IMR-90 (cell line): ENCODE measurements around the gene KRTAP5-10.

Source experiments
- CEBPB ChIP-seq: IDR thresholded peaks from 2 replicates; pipeline ENCODE4 v1.6.1; 2012; ENCODE audit warnings: low read depth, low read length, improper control_type of control experiment
- MXI1 ChIP-seq: IDR thresholded peaks from 2 replicates; pipeline ENCODE4 v1.6.1; 2012; ENCODE audit warnings: low read depth, mild to moderate bottlenecking, low read length, moderate library complexity, borderline replicate concordance
- NFE2L2 ChIP-seq: fragments of 150-350 bp; IDR thresholded peaks from 2 replicates; pipeline ENCODE4 v1.6.1; 2016; ENCODE audit warnings: low read depth, mild to moderate bottlenecking, low read length
- TF ChIP-seq, protein P1 (sequence below): conservative IDR thresholded peaks from 2 replicates; pipeline ENCODE4 v1.5.1; 2012; ENCODE audit warnings: mild to moderate bottlenecking, low read depth, low read length, improper control_type of control experiment

DNA sequence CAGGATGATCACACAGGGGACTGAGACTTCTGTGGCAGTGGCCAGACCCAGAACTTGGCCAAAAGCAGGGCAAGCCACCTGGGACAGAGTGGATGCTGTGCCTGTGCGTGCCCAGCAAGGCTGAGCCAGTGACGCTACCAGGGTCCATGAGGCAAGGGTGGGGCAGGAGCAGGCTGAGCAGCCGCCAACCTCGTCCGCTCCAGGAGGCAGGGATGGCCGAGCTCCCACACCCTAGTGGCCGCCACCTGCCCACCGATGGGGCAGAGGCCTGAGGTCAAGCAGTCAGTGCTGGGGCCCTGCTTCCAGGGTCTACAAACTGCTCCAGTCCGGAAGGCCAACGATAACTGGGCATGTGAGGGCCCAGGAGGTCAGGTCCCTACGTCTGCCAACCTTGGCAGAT, 9.9 kb upstream of the KRTAP5-10 start:
- TF ChIP-seq CEBPB, result no peak
- TF ChIP-seq, protein P1, sequence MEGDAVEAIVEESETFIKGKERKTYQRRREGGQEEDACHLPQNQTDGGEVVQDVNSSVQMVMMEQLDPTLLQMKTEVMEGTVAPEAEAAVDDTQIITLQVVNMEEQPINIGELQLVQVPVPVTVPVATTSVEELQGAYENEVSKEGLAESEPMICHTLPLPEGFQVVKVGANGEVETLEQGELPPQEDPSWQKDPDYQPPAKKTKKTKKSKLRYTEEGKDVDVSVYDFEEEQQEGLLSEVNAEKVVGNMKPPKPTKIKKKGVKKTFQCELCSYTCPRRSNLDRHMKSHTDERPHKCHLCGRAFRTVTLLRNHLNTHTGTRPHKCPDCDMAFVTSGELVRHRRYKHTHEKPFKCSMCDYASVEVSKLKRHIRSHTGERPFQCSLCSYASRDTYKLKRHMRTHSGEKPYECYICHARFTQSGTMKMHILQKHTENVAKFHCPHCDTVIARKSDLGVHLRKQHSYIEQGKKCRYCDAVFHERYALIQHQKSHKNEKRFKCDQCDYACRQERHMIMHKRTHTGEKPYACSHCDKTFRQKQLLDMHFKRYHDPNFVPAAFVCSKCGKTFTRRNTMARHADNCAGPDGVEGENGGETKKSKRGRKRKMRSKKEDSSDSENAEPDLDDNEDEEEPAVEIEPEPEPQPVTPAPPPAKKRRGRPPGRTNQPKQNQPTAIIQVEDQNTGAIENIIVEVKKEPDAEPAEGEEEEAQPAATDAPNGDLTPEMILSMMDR, result no peak
- no peak for TF ChIP-seq NFE2L2
- no peak for TF ChIP-seq MXI1
